ENCODE results near the gene RNF150. TPM values are rescaled to one million over a fixed set of nuclear protein-coding genes. Genes with fewer than 3 reads are reported as not detected.

The RNF150 gene
- total RNA-seq, 1 donor from 2014 or later, result 0.07 TPM

DNA sequence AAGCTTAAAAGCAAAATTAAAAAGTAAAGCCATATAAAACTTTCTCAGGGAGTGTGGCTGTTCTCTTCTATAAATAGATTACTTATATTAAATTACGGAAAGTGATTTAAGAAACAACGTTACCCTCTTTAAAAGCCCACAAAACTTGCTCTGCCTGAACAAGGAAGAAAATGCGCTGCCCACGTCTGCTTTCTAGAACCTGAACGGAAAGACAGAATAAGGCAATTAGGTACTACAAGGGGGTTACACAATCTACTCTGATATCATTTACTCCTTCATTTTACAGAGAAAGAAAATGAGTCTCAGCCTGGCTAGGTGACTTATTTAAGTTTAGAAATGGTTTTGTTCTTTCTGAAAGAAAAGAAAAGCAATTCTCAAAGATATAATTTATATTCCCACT lies 147.2 kb downstream of the RNF150 start:
- no peak for DNase-seq (ENCODE audit: low read depth, low spot score)

DNA sequence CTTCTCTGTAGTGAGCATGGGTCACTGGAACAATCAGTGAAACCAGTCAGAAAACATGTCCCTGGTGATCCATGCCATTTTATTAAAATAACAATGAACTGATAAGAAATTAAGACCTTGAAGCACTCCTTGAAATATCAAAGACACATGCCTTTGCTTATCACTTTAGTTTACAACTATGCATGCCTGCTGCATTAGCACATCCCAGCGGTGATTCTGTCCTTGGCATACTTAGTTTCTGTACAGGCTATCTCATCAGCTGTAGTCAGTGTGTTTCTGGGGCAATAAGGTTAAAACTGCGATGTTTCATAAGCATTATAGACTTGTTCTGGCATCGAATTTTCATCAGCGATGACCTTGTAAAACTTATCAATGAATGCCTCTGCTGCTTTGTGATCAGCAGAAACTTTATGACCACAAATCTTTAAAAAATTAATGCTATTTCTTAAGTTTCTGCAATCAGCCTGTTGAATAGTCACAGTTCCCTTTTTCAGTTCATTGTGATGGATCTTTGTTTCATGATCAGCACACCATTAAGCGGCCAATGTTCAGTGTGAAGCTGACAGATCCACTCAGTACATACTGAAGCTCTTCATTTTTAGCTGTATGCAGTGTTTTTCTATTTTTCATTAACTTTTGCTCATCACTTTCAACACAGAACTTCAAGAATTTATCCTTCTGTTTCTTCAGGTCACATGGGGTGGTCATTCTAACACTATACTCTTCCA lies 150.5 kb downstream of the RNF150 start:
- no peak for DNase-seq (ENCODE audit: low read depth, low spot score)

DNA sequence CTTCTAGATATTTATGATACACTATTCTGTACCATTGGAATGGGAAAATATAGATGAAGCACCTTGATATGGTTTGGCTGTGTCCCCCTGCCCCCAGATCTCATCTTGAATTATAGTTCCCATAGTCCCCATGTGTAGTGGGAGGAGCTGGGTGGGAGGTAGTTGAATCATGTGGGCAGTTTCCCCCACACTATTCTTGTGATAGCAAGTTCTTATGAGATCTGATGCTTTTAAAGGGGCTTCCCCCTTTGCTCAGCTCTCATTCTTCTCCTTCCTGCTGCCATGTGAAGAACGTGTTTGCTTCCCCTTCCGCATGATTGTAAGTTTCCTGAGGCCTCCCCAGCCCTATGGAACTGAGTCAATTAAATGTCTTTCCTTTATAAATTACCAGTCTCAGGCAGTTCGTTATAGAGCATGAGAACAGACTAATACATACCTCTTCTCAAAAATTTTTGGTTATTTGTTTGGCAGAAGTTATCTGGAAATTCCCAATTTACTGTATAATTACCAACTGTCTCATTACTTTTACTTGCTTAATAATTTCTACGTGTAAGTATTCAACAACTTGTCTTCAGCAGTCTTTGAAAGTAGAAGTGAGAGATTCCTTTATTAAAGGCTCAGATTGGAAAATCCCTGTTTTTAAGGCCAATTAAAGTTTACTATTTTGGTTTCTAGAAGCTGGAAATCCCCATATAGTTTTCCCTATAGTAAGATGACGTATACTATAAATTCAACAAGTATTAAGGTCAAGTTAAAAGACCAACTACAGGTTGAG lies 152.7 kb downstream of the RNF150 start:
- no peak for DNase-seq (ENCODE audit: low read depth, low spot score)

DNA sequence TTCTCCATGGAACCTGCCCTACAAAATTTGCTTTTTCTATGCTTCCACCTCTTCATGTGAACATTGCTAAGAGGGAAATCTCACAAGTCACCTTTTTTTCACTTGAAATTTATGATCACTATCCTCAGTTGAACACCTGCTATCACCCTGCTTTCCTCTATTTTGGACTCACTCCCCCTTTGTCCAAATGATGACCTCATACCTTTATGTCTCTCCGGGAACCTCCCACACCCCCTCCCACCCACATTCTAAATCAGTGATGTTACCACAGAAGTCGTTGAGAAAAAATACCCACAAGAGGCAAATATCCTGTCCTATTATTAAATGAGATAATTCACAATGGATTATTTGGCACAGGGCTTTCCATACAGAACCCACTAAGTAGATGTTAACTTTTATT lies 156.5 kb downstream of the RNF150 start:
- no peak for DNase-seq (ENCODE audit: low read depth, low spot score)

DNA sequence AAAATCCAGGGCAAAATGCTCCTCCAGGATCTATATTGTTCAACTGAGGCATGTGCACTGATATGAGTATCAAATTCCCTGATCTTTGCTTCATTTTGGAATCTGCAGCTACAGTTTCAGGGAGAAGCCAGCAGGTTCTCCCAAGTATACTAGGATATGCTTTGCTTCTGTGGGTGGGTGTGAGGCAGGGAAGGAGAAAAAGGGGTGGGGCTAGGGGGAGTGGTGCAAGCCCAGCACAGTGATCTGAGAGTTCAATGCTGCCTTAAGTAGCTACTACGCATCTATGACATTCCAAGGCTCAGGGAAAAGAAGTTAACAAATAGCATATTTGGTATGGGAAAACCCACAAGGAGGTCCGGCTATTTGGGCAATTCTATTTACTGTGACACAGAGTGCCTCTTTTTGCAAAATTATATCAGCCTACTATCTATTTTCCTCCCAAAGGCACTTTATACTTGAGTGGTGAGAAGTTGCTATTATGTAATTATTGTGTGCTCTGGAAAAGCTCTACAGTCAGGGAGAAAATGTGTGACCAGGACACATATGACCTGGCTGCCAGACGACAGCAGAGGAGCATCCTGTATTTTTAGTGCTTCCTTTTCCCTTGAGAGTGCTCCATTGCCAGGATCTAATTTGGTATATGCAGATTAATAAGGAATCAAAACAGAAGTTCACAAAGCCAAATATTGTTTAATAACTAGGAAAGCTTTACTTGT lies 162.0 kb downstream of the RNF150 start:
- DNase-seq (ENCODE audit: low read depth, low spot score), result no peak

DNA sequence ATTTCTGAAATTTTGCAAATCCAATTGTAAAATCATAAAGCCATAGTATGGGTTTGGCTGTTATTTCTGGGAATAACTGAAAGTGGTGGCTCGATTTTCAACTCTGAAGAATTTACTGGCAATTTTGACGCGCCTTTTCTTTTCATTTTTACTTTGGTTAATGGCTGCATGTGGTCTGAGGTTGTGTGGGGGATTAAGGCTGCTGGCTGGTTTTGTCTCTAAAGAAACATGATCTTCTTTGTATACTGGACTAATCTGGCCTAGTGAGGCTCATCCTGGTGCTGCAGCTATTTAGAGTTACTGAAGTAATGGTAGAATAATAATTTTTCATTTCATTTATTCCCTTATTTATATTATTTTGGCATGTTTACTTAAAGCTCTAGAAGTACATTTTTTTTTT lies 164.0 kb downstream of the RNF150 start:
- no peak for DNase-seq (ENCODE audit: low read depth, low spot score)

DNA sequence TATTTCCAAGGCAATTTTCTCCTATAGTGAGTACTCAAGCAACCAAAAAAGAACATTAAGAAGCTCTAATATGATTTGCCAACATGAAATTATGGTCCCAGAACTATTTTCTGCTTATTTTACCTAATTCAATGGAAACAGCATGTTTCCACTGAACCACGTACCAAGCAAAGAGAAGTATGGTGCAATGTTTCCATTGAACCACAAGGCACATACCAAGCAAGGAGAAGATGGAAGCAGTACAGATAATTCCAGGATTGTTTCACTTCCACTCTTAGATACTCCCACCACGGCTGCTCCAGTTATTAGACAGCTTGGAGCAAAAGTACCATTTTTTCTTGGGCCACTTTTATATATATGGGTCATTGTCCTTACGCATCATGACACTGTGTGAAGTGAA lies 164.9 kb downstream of the RNF150 start:
- DNase-seq (ENCODE audit: low read depth, low spot score), result no peak

DNA sequence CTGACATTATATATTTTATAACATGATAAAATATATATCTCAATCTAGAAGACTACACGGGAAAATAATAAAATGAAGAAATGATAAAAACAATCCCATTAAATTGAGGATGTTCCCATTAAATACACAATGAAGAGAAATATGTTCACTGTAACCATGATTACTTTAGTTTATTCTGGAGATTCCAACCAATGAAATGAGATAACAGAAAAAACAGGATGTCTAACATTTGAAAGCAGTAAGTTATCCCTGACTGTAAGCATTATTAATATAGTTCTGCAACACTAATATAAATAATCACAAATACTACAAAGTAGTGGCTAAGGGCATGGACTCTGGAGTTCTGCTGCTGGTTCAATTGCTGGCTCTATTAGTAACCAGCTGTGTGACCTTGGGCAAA lies 169.4 kb downstream of the RNF150 start:
- no peak for DNase-seq (ENCODE audit: low read depth, low spot score)

DNA sequence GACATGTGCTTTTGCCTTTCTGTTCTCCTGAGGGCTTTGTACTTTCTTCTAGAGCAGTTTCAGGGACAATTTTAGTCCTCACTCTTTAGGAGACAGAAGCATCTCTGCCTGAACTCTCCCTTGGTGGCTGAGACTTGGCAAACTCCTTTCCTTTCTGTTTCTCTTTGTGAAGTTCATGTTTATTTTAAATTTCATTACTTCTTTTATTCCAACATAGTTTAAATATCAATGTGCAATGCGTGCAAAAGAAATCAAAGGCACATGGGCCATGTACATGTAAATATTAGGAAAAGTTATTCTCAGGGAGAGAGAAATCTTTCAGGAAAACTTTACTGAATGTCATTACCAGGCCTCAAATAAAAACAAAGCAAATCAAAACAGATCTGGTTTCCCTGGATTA lies 177.6 kb downstream of the RNF150 start:
- DNase-seq (ENCODE audit: low read depth, low spot score), result no peak

DNA sequence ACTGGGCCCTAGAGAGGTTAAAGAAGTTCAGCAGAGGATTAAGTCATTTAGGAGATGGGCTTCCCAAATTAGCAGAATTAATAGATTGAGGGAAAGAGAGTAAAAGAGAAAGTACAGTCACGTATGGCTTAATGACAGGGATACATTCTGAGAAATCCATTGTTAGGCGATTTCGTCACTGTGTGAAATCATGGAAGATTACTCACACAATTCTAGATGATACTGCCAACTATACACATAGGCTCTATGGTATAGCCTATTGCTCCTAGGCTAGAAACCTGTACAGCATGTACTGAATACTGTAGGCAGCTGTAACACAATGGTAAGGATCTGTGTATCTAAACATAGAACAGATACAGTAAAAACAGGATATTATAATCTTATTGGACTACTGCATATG lies 180.6 kb downstream of the RNF150 start:
- no peak for DNase-seq (ENCODE audit: low read depth, low spot score)

DNA sequence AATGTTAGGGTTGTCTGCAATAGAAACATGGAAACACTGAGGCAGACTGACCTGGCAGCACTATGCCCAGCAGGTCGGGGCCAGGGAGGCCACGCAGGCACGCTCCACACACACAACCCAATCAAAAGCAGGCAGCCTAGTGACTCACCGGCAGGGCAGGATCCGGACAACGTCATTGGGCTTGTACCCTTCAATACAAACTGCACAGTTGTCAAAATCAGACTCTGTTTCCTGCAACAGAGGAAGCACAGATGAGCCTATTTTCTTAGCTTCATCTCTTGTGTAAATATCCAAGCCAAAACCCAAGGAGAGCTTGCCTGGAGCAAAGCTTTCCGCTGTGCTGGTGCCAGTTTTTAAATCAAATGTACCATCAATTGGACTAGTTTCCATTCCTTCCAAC lies 185.8 kb downstream of the RNF150 start:
- peak; percentile 43 for DNase-seq (ENCODE audit: low read depth, low spot score)

DNA sequence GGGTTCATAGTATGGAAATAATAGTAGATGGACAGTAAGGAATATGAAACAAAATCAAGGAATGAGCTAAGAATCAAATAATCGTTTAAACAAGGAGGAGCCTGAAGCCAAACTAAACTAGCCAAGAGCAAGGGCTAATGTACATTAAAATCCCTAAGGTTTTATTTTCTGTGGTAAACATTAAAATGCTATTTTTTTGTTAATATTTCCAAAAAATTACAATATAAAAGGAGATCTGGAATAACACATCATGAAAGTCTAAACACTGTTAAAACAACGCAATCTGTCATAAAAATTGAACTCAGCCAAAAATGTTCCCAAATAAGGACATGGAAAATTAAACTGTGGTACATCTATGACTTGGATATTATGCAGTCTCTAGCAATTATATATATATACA lies 188.2 kb downstream of the RNF150 start:
- no peak for DNase-seq (ENCODE audit: low read depth, low spot score)

DNA sequence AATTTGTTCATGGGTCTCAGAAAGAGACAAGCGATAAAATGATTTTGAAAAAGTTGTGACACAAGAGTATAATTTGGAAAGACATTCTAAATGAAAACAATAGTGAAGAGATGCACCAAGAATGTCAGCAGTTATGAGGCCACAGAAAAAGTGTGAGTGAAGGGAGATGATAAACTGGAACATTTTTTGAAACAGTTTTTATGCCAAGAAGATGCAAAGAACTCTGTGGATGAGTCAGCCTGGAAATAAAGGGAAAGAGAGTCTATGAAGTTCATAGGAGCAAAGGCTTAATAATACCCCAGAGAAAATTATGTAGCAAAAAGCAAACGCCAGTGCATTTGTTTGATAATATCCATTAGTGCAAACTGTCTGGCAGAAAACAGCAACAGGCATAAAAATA lies 188.7 kb downstream of the RNF150 start:
- DNase-seq (ENCODE audit: low read depth, low spot score), result no peak

DNA sequence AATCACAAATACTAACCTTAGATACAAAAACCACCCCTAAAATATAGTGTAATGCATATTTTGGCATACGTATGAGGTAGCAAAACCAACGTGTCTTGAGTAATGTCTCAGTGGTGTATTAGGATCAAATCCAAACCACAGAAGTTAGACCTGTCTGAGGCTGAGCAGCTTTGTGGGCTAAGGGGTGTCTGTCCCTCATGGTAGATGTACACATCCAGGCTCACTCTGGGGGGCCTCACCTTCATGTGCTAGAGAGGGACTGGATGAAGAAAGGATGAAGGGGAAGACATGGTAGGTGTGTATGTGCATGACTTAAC lies 189.1 kb downstream of the RNF150 start:
- no peak for DNase-seq (ENCODE audit: low read depth, low spot score)

DNA sequence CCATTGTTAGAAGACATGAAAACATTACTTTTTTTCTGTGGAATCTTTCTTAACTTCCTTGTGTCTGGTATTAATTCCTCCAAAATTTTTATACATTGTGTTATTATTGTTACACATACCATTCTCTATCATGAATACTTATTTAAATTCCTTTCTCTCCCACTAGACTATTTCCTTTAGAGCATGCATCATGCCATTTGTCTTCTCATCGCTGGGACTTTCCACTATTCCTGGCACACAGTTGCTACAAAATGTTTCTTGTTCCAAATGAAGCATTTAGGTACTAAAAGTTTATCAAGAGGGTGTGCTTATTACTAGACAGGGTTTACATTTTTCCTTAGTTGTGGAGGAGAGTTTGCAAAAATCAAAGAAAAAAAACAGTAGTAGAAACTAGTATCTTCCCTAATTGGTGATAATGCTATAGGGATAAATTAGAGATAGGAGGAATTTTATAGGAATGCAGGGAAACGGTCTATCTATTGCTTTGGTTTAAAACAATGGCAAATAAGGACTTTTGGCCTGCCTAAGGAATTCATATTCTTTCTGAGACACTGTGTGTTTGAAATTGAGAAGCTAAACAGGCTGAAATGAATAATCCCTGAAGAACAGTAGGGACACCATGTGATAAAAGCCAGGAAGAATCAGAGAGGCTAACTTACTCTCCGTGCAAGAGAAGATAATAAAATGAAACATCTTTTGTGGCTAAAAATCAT lies 189.6 kb downstream of the RNF150 start:
- no peak for DNase-seq (ENCODE audit: low read depth, low spot score)

DNA sequence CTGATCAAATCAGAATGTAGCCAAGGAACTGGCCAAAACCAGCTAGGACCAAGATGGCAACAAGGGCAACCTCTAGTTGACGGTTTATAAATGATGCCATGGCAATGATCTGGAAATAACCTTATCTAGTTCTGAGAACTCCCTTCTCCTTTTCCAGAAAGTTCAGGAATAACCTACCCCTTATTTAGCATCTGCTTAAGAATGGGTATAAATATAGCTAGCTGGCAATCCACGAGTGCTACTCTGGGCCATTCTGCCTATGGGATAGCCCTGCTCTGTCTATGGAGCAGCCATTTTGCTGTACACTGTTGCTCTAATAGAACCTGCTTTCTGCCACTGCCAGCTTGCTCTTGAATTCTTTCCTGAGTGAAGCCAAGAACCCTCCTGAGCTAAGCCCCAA lies 192.7 kb downstream of the RNF150 start:
- no peak for DNase-seq (ENCODE audit: low read depth, low spot score)

DNA sequence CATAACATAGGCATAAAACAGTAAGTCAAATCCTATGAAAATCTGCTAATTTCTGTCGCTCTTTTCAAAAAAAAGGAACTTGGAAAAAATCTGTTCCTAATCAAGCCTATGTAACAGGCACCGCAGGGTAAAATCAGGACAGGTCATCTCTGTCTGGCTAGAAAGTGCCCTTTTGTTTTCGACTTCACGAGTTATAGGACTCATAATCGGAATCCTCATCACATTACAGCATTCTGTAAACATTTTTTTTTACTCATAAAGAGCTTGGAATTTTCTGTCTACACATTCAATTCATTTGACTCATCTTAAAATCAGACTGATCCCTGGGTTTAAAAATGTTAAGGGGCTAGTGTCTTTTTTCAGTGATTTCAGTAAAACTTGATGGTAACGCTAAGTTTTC lies 195.4 kb downstream of the RNF150 start:
- no peak for DNase-seq (ENCODE audit: low read depth, low spot score)

DNA sequence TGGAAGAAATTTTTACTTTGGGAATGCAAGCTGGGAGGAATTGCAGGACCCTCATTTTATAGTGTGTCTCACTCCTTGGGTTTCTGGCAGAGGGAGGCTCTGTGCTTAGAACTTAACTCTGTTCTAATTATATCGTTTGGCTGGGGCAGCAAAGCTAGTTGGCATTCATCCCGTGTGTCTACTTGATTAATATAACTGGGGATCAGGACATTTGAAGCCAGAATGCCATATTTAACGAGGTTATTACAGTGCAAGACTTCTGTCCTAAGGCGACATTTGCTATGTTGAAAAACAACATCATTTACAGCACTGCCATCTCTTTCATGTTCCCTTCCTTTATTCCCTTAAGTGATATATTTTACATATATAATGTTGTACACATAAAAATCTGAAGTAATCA lies 198.0 kb downstream of the RNF150 start:
- DNase-seq (ENCODE audit: low read depth, low spot score), result no peak

DNA sequence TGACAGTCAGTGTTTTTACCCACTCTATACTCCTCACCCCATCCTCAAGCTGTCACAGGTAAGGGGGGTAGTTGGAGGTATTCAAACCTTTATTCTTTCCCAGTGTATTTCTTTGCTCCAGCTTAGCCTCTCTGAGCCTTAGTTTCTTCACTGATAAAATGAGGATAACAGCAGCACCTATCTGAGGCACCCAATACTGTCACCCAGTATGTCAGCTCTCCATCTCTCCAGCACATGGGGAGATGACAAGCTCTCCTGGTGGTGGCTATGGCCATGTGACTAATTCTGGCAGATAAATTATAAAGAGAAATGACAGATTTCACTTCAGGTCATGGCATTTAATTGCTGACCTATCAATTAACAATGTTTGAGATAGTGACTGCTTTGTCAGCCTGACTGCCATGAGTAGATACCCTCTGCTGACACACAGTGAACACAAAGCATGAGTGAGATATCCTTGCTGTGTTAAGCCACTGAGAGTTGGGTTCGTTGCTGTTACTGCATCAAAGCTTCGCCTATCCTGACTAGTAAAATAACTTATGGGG lies 200.7 kb downstream of the RNF150 start:
- DNase-seq (ENCODE audit: low read depth, low spot score), result no peak

DNA sequence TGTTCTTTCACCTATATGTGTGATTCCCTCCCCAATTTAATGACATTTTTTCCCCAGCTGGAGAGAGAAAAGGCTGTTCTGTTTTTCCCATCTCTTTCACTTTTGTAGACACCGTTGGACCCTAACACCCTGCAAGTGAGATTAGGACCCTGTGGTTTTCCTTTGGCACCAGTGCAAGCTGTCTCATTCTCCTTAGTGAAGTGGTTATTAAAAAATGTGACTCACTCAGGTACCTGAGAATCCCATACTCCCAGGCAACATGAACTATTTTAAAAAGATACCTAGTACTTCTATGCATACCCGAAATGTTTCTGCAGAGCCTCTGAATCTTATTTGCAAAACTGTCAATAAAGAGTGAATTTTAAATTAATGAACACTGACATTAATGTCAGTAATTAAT lies 201.4 kb downstream of the RNF150 start:
- no peak for DNase-seq (ENCODE audit: low read depth, low spot score)

DNA sequence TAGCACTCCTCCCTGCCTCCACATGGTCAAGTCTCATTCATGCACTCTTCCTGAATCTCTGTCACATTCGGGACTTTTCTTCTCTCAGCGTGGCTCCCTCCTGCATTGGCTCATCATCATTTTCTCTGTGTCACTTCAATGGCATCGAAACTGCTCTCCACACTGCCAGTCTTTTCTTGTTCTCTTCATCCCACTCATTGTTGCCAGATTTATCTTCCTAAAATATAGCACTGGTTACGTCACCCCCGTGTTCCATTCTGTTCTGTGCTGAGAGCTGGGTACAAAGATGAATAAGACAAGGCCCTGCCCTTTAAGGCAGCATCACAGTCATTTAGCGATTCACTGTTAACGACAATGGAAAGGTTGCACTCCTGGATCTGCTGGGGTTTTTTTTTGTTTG lies 202.7 kb downstream of the RNF150 start:
- no peak for DNase-seq (ENCODE audit: low read depth, low spot score)

DNA sequence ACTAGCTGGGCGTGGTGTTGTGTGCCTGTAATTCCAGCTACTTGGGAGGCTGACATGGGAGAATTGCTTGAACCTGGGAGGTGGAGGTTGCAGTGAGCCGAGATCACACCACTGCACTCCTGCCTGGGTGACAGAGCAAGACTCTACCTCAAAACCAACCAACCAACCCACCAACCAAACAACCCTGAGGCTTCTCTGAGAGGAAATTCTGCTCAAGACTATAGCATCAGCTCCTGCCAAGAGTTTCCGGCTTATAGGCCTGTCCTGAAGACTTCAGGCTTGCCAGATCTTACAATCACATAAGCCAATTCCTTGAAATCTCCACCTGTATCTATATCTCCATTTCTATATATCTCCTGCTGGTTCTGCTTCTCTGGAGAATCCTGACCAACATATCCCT lies 203.3 kb downstream of the RNF150 start:
- DNase-seq (ENCODE audit: low read depth, low spot score), result no peak
